Activated T-helper 1 cell treated with anti-CD3 and anti-CD28 coated beads, Interleukin-2, amount 50 U/mL, for 16 hours (primary cell): ENCODE data around the gene FGF12.

Experiments used
- DNase-seq, 2 donors: peaks; one replicate each; pipeline ENCODE4 v3.0.0-alpha.2; 2020; ENCODE audit warnings: low read depth in 1 of 2, low spot score in 1 of 2

FGF12 gene

DNA sequence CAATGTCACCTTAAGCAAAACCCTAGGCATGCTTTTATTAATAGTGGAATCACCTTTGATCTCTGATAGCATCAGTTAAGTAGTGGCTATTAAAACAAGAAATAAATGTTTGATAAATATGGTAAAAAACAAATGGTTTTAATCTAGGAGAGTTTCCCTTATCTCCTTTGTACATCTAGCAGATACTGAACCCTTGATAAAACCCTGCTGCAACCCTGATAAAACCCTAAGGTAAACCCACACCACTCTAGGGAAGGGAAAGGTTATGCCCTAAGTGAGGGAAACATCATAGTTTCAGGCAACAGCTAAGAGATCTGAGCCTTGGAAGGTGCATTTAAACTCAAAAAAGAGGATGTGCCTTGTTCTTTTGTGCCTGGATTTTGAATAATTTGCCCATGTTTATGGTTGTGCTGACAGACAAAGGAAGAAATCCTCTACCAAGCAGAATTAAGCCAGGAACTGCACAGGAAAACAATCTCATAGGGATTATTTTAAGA, 309.7 kb downstream of the FGF12 start:
- no peak for DNase-seq

DNA sequence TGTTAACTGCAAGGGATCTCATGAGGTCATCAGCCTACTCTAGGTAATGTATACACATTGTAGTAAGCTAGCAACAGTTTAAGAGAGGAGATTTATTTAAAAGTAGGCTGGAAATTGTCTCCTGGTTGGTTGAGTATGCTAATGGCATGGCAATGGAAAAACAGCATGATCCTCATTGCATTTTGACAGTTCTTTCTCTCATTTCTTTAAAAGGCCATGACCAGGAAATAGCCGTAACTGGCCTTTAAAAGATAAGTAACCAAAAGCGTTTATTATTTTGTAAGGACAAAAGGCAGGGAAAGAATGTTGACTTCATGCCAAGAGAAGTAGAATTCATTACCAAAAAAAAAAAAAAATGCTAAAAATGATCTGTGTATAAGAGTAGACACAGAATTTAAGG, 310.3 kb downstream of the FGF12 start:
- no peak for DNase-seq

DNA sequence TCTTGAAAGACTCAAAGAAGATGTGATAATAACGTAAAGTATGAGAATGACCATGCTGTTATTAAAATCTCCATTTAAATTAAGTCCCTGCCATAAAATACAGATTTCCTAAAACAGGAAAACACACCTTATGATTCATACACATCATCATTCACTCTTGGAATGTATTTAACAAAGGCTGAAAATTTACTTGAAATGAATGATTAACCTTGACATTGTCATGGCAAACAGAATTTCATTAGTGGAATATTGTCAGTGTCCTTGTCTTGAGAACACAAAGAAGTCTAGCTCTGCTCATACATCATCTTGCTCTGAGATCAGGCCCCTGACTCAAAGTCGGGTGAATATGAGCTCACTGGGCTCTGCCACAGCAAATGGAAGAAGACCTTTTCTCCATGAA, 313.9 kb downstream of the FGF12 start:
- DNase-seq, result no peak

DNA sequence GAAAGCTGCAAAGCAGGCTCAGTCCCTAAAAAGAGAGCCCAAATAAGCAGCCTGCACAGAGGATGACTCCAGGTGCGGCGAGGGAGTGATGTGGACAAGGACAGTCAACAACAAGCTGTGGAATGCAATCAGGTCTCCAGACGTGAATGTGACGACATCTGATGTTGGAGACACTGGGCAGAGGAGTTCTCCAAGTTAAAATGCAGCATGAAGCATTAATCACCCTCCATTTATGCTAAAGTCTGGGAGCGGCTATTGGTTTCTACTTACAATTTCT, 316.7 kb downstream of the FGF12 start:
- DNase-seq, result no peak

DNA sequence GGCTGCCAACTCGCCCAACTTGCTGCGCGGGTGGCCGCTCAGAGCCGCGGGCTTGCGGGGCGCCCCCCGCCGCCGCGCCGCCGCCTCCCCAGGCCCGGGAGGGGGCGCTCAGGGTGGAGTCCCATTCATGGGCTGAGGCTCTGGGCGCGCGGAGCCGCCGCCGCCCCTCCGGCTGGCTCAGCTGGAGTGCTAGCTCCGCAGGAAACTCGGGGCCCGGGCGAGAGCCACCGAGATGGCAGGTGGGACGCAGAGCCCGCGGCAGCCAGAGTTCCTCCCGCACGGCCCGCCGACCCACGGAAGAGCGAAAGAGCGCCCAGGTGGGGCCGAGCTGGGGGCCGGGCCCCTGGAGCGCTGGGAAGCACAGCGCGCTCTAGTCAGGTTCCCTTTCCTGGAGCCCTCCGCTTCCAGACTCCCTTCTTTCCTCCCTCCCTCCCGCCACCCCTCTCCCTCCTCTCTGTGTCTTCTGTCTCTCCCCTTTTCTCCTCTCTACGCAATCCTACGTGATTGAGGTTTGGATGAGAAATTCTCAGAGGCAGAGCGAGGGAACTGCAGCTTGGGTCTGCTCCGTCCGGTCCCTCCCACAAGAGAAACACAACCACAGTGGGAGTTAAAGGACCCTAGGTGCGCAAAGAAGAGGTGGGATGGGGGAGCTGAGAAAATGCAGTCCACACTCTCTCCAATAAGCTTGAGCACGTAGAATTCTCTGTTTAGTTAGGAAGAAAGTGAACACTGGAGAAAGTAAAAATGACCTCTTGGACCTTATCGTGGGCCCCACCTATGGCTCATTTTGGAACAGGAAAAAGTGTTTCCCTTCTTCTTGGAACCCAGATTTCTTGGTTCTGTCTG, 317.3 kb downstream of the FGF12 start:
- DNase-seq, result no peak

DNA sequence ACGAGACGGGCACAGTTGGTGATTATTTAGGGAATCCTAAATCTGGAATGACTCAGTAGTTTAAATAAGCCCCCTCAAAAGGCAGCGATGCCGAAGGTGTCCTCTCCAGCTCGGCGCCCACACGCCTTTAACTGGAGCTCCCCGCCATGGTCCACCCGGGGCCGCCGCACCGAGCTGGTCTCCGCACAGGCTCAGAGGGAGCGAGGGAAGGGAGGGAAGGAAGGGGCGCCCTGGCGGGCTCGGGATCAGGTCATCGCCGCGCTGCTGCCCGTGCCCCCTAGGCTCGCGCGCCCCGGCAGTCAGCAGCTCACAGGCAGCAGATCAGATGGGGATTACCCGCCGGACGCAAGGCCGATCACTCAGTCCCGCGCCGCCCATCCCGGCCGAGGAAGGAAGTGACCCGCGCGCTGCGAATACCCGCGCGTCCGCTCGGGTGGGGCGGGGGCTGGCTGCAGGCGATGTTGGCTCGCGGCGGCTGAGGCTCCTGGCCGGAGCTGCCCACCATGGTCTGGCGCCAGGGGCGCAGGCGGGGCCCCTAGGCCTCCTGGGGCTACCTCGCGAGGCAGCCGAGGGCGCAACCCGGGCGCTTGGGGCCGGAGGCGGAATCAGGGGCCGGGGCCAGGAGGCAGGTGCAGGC, 318.0 kb downstream of the FGF12 start:
- no peak for DNase-seq

DNA sequence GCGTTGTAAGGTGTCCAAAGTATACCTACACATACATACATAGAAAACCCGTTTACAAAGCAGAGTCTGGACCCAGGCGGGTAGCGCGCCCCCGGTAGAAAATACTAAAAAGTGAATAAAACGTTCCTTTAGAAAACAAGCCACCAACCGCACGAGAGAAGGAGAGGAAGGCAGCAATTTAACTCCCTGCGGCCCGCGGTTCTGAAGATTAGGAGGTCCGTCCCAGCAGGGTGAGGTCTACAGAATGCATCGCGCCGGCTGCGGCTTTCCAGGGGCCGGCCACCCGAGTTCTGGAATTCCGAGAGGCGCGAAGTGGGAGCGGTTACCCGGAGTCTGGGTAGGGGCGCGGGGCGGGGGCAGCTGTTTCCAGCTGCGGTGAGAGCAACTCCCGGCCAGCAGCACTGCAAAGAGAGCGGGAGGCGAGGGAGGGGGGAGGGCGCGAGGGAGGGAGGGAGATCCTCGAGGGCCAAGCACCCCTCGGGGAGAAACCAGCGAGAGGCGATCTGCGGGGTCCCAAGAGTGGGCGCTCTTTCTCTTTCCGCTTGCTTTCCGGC, 318.6 kb downstream of the FGF12 start:
- DNase-seq, result no peak

DNA sequence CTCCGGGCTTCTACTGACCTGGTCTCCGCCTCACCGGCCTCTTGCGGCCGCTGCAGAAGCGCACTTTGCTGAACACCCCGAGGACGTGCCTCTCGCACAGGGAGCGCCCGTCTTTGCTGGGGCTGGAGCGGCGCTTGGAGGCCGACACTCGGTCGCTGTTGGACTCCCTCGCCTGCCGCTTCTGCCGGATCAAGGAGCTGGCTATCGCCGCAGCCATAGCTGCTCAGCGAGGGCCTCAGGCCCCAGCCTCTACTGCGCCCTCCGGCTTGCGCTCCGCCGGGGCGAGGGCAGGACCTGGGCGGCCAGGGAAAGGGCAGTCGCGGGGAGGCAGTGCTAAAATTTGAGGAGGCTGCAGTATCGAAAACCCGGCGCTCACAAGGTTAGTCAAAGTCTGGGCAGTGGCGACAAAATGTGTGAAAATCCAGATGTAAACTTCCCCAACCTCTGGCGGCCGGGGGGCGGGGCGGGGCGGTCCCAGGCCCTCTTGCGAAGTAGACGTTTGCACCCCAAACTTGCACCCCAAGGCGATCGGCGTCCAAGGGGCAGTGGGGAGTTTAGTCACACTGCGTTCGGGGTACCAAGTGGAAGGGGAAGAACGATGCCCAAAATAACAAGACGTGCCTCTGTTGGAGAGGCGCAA, 319.2 kb downstream of the FGF12 start:
- no peak for DNase-seq

DNA sequence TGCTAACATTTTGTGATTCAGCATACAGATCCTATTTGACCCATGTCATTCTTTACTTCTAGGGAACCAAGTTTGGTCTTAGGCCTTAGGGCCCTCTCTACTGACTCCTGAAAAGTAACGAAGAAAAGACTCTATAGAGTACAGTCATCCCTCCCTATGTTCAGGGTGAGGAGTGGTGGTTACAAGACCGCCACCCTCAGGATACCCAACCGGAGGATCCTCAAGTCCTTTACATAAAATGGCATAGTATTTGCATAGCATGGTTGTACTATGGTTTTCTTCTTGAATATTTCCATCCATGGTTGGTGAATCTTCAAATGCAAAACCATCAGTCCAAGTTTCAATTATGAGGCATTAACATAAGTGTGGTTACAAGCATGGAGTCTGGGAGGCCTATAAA, 327.6 kb downstream of the FGF12 start:
- no peak for DNase-seq

DNA sequence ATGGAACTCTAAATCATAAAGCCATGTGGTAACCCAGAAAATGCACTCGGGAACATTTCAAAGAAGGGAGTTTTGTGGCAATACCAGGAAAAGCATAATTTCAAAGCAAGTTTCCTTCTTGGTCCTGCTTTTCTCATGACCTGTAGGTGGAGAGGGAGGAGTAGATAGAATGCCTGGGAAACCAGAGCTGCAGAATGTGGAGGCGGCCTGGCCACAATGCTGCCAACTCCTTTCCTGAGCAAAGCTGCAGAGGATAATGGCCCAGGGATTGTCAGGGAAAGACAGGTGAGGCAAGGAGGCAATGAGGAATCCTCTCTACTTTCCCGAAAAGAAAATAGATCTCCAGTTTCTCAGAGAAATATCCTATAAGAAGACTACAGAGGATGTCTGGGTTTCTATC, 330.3 kb downstream of the FGF12 start:
- DNase-seq, result no peak

DNA sequence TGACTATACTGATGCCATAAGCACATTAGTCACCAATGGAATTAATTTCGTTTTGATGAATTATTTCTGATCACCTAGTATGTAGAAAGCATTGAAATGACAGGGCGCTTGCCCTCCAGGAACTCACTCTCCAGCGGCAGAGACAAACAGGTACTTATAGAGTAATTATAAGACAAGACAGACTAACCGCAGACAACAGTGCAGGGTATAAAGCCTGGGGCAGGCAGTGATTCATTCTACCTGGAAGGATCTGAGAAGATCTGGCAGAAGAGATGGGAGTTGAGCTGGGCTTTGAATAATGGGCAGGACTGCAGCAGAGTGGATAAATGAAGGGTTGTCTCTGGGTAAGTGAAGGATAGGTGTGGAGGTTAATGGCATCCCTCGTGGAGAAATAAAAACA, 331.8 kb downstream of the FGF12 start:
- DNase-seq, result no peak

DNA sequence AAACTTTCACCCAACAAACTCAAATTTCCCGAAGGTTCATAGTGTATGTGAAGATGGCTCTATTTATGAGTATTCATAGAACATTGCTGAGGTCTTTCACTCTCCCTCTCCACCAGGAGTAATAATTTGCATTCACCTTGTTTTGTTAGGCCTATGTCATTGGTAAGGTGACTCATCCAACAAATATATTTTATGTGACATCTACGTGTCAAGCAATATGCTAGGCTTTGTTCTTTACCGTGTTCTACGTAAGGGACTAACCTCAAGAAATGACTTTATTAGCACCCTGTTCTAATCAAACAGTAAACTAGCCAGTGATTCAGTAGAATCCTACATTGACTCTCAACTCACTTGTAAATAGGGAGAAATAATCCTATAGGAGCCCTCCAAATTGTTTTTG, 334.4 kb downstream of the FGF12 start:
- DNase-seq, result no peak

DNA sequence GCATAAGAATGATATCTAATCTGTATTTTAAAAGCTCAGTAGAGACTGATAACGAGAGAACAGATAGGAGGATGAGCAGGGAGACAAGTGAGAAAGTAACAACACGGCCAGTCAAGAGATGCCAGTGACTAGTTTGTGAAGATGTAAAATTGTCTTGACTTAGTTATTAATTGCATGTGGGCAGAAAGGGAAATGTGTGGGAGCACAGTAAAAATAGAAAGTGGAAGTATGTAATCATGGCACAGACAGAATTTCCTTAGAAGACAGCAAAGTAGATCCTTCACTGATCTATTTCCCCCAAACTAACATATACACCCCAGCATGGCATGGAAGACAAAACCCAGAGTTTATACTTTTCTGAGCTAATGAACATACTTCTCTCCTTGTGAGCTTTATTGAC, 344.5 kb downstream of the FGF12 start:
- no peak for DNase-seq

DNA sequence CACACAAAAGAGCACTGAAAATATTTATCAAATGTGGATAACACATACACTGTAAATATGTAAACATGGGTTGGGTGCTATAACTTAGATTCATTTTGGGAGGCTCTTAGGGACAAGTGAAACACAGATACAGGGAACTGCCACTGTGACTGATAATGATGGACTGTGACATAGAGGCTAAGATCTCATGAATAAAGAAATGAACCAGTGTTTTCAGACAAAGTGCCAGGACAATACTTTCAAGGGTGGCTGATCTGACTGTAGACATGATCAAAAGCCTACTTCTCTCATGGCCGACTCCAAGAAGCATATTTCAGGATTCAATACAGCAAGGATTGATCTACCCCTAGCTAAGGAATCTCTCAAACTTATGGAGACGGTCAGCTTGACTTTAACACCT, 353.8 kb downstream of the FGF12 start:
- no peak for DNase-seq

DNA sequence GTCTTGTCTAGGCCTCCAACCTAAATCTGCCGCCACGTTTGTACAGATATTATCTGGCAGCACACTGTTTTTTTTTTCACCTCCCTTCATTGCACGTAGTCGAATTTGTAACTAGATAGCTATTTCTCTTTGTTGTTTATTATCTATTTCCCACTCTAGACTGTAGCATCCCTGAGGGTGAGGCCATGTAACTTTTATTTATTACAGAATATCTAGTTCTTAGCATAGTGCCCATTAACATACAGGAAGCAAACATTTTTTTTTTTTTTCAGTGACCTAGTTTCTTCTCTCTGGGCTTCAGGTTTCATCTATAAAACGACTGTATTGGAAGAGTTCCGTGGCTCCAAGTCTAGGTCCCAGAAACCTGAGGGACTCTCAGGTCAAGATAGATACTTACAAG, 354.3 kb downstream of the FGF12 start:
- no peak for DNase-seq

DNA sequence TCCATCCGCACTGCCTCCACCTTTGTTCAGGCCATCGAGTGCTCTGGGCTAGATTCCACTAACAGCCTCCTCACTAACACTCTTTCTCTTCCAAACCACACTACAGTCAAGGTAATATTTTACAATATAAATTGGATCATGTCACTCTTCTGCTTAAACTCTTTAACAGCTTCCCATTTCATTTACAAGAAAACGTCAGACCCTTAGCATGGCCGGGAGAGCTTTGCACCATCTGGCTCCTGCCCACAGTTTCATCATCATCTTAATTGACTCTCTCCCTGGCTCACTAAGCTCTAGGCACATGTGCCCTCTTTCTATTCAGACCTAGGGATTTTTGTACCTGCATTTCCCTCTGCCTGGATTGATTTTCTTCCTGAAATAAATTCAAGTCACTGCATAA, 354.7 kb downstream of the FGF12 start:
- no peak for DNase-seq

DNA sequence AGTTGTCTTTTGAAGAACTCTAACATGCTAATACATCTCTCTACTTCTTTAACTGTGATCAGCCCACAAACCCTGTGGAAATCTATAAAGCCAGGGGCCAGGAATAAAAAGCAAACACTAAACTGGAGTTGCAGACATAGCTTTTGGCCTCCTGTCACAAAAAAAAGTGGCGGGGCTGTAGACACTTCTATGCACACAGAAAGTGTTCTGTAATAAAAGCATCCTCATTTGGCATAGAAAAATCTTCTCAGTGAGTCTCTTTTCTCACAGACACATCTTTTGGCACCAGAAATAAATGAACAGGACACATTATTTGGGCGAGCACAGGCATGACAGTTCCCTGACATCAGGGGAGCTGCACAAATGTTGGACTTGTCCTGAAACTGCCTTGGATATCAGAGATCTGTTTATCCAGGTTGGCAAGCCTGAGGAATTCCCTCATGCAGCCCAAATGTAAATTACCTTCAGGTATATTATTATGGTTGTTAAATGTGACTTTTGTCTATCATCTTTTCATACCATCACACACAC, 355.4 kb downstream of the FGF12 start:
- no peak for DNase-seq

DNA sequence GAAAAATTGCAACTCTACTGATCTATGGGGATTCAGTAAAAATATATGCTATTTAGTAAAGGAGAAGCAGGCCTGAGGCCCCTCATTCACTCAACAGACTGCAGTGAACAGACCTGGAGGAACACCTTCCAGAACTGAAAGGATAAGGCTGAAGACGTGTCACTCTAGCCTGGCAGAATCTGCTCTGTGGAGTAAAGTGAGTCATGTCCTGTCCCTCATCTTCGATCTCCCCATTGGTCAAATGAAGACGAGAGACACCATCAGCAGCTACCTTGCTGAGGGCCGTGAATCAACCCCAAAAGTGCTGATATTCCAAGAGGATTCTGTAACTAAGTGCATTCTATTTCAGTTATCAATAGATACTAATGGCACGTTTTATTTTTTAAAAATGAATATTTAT, 359.7 kb downstream of the FGF12 start:
- no peak for DNase-seq

DNA sequence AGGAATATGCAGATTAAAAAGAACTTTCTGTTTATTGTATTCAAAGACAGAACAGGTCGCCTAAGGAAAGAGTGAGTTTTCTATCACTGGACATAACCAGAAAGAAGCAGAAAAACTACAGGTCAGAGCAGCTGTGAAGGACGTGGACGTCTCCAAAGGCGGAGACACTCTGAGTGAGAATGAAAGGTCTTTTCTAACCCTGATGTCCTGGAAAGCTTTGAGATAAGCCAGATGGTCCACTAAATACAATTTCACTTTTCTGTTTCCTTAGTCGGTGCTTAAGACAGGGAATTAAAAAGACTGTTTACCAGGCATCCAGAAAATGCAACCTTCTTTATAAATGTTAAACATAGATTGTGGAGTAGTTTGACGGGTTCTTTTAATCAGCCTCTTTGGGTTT, 360.4 kb downstream of the FGF12 start:
- no peak for DNase-seq

DNA sequence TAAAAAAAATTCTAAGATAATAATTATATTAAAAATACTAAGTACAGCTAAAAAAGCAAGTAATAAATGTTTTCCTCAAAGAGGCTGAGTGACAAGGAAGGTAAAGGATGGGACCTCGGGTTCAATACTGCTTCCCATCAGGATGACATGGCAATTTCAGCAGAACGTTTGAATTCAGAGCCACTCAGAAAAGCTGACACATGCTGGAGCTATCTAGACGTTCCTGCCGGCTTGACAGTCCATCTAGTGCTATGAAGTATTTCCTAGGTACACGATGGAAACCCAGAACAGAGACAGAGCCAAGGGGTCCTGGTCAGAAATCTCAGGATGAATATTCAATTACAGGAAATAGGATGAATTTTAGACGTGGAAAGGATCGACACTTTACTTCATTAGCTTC, 361.8 kb downstream of the FGF12 start:
- no peak for DNase-seq

DNA sequence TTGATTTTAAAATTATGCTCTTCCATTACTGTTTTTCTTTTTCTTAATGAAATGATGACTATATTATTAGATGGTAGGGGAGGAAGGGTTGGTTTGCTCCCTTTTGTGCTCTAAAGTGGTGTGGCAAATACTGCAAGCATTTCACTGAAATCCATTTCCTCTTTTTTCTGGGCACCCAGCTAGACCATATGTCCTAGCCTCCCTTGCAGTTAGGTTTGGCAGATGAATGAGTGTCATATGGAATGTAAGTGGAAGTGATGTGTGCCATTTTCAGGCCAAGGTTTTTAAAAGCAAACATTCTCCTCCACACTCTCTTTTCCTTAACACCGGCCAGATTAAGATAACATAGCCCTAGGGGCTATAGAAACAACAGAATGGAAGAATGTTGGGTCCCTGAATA, 363.0 kb downstream of the FGF12 start:
- no peak for DNase-seq

DNA sequence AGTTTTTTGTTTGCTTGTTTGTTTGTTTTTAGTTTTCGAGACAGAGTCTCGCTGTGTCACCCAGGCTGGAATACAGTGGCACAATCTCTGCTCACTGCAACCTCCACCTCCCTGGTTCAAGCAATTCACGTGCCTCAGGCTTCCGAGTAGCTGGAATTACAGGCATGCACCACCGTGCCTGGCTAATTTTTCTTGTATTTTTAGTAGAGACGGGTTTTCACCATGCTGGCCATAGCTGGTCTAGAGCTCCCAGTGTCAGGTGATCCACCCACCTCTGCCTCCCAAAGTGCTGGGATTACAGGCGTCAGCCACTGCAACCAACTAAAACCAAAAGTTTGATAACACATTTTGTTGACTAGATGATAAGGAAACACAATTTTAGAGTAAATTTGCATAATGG, 372.7 kb downstream of the FGF12 start:
- DNase-seq, result no peak
